HepG2 (cell line): Measurements from ENCODE around the gene ANP32A. TPM values are rescaled to one million over a fixed set of nuclear protein-coding genes. Genes with fewer than 3 reads are reported as not detected.

ENCODE experiments used
- ATAC-seq: fragments of 200-7000 bp; cut with Tn5 transposase; 3 replicates; pipeline ENCODE4 v1.9.1; 2020; ENCODE audit warnings: mild to moderate bottlenecking, moderate library complexity
- BruUV-seq: library from RNA; stranded (reverse); fragments of 400-500 nt; replicated peaks from 2 replicates; lab custom pipeline; 2021; lab: Mats Ljungman, UMichigan
- CTCF ChIA-PET: fragments of 300-600 bp; formaldehyde crosslinking; extraction: SDS; loops from one replicate; lab custom pipeline; 2021; ENCODE audit warnings: low total read pairs, inconsistent platforms, low intra/inter-chr PET ratio; lab: Yijun Ruan, JAX
- POLR2A ChIA-PET: fragments of 350-600 bp; sonication (Branson Sonifier 250); formaldehyde crosslinking; loops from one replicate; lab custom pipeline; 2020; ENCODE audit warnings: antibody characterized with exemption, inconsistent platforms; lab: Yijun Ruan, JAX
- DNase-seq: peaks from one replicate; pipeline ENCODE4 v3.0.0-alpha.2; 2015; ENCODE audit warnings: low spot score
- FAIRE-seq: peaks from 3 replicates; lab custom pipeline; 2011; peaks lifted over from hg19 to GRCh38; lab: Jason Lieb, UNC
- H2AFZ ChIP-seq: one replicate; pipeline ENCODE4 v1.6.1; 2011; ENCODE audit warnings: low read length, inconsistent platforms
- H3K27ac ChIP-seq: fragments of 300-600 bp; 3 replicates; pipeline ENCODE4 v1.8.0; 2011; ENCODE audit warnings: mixed run types, mild to moderate bottlenecking, mixed read lengths, low read length, inconsistent platforms; ENCODE audit not compliant: insufficient read depth; ENCODE audit errors: extremely low read length
- H3K27me3 ChIP-seq, 2 experiments: fragments of 200-600 bp in 1 of 2; 2 replicates in 1 of 2; 3 replicates in 1 of 2; pipeline versions ENCODE4 v1.6.0 to v1.8.0; 2011; ENCODE audit warnings: low read length in 2 of 2, mild to moderate bottlenecking in 2 of 2, moderate library complexity in 2 of 2, inconsistent platforms in 1 of 2; ENCODE audit not compliant: insufficient read depth in 2 of 2, control insufficient read depth in 1 of 2
- H3K36me3 ChIP-seq, 2 experiments: fragments of 200-600 bp in 1 of 2; replicated peaks in 1 of 2; 2 replicates in 1 of 2; 3 replicates in 1 of 2; pipeline versions ENCODE4 v1.5.1 to v1.8.0; 2011; ENCODE audit warnings: low read length in 2 of 2, inconsistent platforms in 1 of 2; ENCODE audit not compliant: insufficient read depth in 2 of 2, control insufficient read depth in 1 of 2
- H3K4me1 ChIP-seq: 2 replicates; pipeline ENCODE4 v1.5.1; 2012; ENCODE audit warnings: low read length, inconsistent platforms; ENCODE audit not compliant: insufficient read depth
- H3K4me2 ChIP-seq: 2 replicates; pipeline ENCODE4 v1.6.0; 2011; ENCODE audit warnings: low read depth, low read length, inconsistent platforms
- H3K4me3 ChIP-seq, 3 experiments: fragments of 200-600 bp in 1 of 3; sonication (generic), shearing (Covaris generic) in 1 of 3; replicated peaks in 1 of 3; 2 replicates each; pipeline ENCODE4 v1.5.1; 2011 to 2016; ENCODE audit warnings: low read length in 3 of 3, inconsistent platforms in 2 of 3, low read depth in 2 of 3, mild to moderate bottlenecking in 2 of 3, control low read depth in 1 of 3, mixed read lengths in 1 of 3; ENCODE audit not compliant: insufficient read depth in 1 of 3
- H3K79me2 ChIP-seq: one replicate; pipeline ENCODE4 v1.6.1; 2011; ENCODE audit warnings: low read length, inconsistent platforms; ENCODE audit not compliant: insufficient read depth
- H3K9ac ChIP-seq: 2 replicates; pipeline ENCODE4 v1.6.0; 2011; ENCODE audit warnings: mild to moderate bottlenecking, low read depth, low read length, inconsistent platforms; ENCODE audit not compliant: insufficient read depth
- H3K9me3 ChIP-seq: 2 replicates; pipeline ENCODE4 v1.5.1; 2012; ENCODE audit warnings: mild to moderate bottlenecking, low read length
- H4K20me1 ChIP-seq: 2 replicates; pipeline ENCODE4 v1.6.0; 2011; ENCODE audit warnings: inconsistent platforms, mild to moderate bottlenecking, low read length, moderate library complexity; ENCODE audit not compliant: insufficient read depth
- SP1 ChIP-seq, 2 experiments: fragments of 450-650 bp in 1 of 2; sonication (generic) in 1 of 2; formaldehyde crosslinking in 1 of 2; IDR thresholded peaks; 2 replicates each; pipeline versions ENCODE4 v1.4.0 to v1.6.1; 2016 to 2020; ENCODE audit warnings: missing genetic modification reagents in 1 of 2
- TP53 ChIP-seq: sonication (generic); formaldehyde crosslinking; conservative IDR thresholded peaks from 2 replicates; pipeline ENCODE4 v1.4.0; 2020; ENCODE audit warnings: missing genetic modification reagents
- ZNF552 ChIP-seq: sonication (generic); formaldehyde crosslinking; IDR thresholded peaks from 2 replicates; pipeline ENCODE4 v1.9.0; 2022; ENCODE audit warnings: missing genetic modification reagents, mild to moderate bottlenecking, borderline replicate concordance
- ZNF556 ChIP-seq: sonication (generic); formaldehyde crosslinking; IDR thresholded peaks from 2 replicates; pipeline ENCODE4 v1.4.0; 2020; ENCODE audit warnings: mild to moderate bottlenecking, missing genetic modification reagents, borderline replicate concordance
- ZNF703 ChIP-seq: sonication (generic); formaldehyde crosslinking; IDR thresholded peaks from 2 replicates; pipeline ENCODE4 v1.5.1; 2020; ENCODE audit warnings: missing genetic modification reagents, mild to moderate bottlenecking, moderate library complexity, borderline replicate concordance
- ZZZ3 ChIP-seq: sonication (generic); formaldehyde crosslinking; IDR thresholded peaks from 2 replicates; pipeline ENCODE4 v1.4.0; 2020; ENCODE audit warnings: missing genetic modification reagents, mild to moderate bottlenecking, borderline replicate concordance
- WGBS: methylation state at CpG from one replicate; pipeline ENCODE4 v1.1.6; 2017; ENCODE audit warnings: low lambda C conversion rate; 5-methylcytosine and 5-hydroxymethylcytosine counted together
- in situ Hi-C: cut with HindIII; loops from 2 replicates; pipeline ENCODE4 v1.10.0; 2017; ENCODE audit warnings: low pct_unique_long_range_greater_than_20kb; ENCODE audit not compliant: extremely low pct_ligation_motif_present
- intact Hi-C: fragments of 100-400 bp; cut with micrococcal nuclease; formaldehyde crosslinking; loops from one replicate; pipeline ENCODE4 v1.10.0; 2022; ENCODE audit not compliant: unreplicated experiment
- polyA plus RNA-seq, 8 experiments: library from polyadenylated mRNA; depleted of rRNA in 3 of 8; stranded (reverse) in 7 of 8; unstranded in 1 of 8; fragments of >200 nt; fragmentation: Illumina TruSeq in 4 of 8; extraction: Trizol in 4 of 8; gene quantifications; 2 replicates each; pipeline versions ENCODE4 v1.2.1 to v1.2.3, GENCODE V29; 2011 to 2016; ENCODE audit warnings: low read depth in 4 of 8, missing spikeins in 1 of 8, mixed read lengths in 1 of 8; ENCODE audit not compliant: insufficient read depth in 1 of 8
- total RNA-seq, 5 experiments: library from RNA; depleted of rRNA; stranded (reverse); fragments of >200 nt; fragmentation: Illumina TruSeq; extraction: Trizol; gene quantifications; 2 replicates each; pipeline ENCODE4 v1.2.3, GENCODE V29; 2016; ENCODE audit warnings: low read depth in 1 of 5
- TF ChIP-seq, protein P1 (sequence below): sonication (generic); formaldehyde crosslinking; IDR thresholded peaks from 2 replicates; pipeline ENCODE4 v1.4.0; 2020; ENCODE audit warnings: missing genetic modification reagents
- TF ChIP-seq, protein P2 (sequence below): sonication (generic); formaldehyde crosslinking; IDR thresholded peaks from 2 replicates; pipeline ENCODE4 v1.4.0; 2020; ENCODE audit warnings: missing genetic modification reagents
- TF ChIP-seq, protein P3 (sequence below): sonication (generic); formaldehyde crosslinking; IDR thresholded peaks from 2 replicates; pipeline ENCODE4 v1.8.0; 2023; ENCODE audit warnings: mild to moderate bottlenecking, missing genetic modification reagents

Gene ANP32A
- total and polyA plus RNA-seq, 2 of the 13 experiments (the other 11 are each of a cell fraction or from before 2014, with no cell fraction given), result 60.6 to 206 TPM

DNA sequence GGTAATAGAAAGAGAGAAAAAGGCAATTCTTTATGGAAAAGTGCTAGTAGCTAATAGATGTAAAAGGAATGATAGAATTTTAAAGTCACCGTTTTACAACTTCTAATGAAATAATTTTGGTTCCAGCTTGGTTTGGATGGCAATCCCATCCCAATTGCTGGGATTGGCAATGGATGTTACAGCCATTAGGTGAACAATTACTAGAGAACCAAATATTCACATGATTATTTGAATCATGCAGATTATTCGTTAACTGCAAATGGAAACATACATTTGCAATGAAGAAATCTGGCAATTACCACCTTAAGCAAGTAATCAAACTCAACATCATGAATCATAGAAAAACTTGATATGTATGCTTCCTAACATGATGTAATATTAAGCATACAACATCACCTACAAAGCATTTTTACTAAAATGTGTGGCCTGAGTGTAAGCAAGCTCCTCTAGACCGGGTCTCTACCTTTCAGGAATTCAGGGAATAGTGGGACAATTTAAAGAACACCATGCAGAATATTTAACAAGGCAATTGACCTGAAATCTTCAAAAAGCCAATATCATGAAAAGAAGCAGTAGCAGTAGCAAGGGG is 26.2 kb upstream of the ANP32A start (continued):
- TF ChIP-seq, protein P1, sequence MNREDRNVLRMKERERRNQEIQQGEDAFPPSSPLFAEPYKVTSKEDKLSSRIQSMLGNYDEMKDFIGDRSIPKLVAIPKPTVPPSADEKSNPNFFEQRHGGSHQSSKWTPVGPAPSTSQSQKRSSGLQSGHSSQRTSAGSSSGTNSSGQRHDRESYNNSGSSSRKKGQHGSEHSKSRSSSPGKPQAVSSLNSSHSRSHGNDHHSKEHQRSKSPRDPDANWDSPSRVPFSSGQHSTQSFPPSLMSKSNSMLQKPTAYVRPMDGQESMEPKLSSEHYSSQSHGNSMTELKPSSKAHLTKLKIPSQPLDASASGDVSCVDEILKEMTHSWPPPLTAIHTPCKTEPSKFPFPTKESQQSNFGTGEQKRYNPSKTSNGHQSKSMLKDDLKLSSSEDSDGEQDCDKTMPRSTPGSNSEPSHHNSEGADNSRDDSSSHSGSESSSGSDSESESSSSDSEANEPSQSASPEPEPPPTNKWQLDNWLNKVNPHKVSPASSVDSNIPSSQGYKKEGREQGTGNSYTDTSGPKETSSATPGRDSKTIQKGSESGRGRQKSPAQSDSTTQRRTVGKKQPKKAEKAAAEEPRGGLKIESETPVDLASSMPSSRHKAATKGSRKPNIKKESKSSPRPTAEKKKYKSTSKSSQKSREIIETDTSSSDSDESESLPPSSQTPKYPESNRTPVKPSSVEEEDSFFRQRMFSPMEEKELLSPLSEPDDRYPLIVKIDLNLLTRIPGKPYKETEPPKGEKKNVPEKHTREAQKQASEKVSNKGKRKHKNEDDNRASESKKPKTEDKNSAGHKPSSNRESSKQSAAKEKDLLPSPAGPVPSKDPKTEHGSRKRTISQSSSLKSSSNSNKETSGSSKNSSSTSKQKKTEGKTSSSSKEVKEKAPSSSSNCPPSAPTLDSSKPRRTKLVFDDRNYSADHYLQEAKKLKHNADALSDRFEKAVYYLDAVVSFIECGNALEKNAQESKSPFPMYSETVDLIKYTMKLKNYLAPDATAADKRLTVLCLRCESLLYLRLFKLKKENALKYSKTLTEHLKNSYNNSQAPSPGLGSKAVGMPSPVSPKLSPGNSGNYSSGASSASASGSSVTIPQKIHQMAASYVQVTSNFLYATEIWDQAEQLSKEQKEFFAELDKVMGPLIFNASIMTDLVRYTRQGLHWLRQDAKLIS, result no peak
- TF ChIP-seq, all 625 proteins: peak for 0

DNA sequence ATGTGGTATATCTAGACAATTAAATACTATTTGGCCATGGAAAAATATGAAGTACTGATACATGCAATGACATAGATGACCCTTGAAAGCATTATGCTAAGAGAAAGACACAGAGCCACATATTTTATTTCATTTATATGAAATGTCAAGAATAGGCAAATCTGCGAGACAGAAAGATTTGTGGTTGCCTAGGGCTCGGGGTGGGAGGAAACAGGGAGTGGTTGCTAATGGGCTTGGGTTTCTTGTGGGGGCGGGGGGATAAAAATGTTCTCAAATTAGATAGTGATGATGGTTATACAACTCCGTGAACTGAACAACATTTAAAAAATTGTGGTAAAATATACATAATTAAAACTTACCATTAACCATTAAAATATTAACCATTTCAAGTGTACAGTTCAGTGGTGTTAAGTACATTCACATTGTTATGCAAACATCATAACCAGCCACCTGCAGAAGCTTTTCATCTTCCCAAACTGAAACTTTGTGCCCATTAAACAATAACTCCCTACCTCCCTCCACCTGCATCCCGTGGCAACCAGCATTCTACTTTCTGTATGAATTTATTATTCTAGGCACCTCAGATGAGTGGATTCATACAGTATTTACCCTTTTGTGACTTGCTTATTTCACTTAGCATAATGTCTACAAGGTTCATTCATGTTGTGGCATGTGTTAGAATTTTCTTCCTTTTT is 24.3 kb upstream of the ANP32A start:
- Histone ChIP-seq H3K36me3 (no peaks in the 10 kb centered on the region), H4K20me1 (no peaks in the 10 kb centered on the region), H2AFZ (no peak overlapping the region), H3K27ac (no peak overlapping the region), H3K4me1 (no peaks in the 10 kb centered on the region), H3K9ac (no peak overlapping the region), H3K9me3 (no peaks in the 10 kb centered on the region), H3K4me3 (no peak overlapping the region), H3K79me2 (no peaks in the 10 kb centered on the region), H3K27me3 (peaks cover 4 to 30% of the 10 kb centered on the region in 2 experiments; a peak in 4 of 5 replicates), H3K4me2 (no peak overlapping the region)
- ATAC-seq (no peak), FAIRE-seq (no peak), DNase-seq (no peak)
- ChIA-PET CTCF (no interaction called here), POLR2A (no interaction called here)
- WGBS, result 15% methylated on average over 5 of the region's 5 CpGs
- intact Hi-C loops, result loop anchor here (1.0 kb wide), 1 partner anchor 27 kb away; no protein-coding TSS in a partner anchor
- TF ChIP-seq, protein P2, sequence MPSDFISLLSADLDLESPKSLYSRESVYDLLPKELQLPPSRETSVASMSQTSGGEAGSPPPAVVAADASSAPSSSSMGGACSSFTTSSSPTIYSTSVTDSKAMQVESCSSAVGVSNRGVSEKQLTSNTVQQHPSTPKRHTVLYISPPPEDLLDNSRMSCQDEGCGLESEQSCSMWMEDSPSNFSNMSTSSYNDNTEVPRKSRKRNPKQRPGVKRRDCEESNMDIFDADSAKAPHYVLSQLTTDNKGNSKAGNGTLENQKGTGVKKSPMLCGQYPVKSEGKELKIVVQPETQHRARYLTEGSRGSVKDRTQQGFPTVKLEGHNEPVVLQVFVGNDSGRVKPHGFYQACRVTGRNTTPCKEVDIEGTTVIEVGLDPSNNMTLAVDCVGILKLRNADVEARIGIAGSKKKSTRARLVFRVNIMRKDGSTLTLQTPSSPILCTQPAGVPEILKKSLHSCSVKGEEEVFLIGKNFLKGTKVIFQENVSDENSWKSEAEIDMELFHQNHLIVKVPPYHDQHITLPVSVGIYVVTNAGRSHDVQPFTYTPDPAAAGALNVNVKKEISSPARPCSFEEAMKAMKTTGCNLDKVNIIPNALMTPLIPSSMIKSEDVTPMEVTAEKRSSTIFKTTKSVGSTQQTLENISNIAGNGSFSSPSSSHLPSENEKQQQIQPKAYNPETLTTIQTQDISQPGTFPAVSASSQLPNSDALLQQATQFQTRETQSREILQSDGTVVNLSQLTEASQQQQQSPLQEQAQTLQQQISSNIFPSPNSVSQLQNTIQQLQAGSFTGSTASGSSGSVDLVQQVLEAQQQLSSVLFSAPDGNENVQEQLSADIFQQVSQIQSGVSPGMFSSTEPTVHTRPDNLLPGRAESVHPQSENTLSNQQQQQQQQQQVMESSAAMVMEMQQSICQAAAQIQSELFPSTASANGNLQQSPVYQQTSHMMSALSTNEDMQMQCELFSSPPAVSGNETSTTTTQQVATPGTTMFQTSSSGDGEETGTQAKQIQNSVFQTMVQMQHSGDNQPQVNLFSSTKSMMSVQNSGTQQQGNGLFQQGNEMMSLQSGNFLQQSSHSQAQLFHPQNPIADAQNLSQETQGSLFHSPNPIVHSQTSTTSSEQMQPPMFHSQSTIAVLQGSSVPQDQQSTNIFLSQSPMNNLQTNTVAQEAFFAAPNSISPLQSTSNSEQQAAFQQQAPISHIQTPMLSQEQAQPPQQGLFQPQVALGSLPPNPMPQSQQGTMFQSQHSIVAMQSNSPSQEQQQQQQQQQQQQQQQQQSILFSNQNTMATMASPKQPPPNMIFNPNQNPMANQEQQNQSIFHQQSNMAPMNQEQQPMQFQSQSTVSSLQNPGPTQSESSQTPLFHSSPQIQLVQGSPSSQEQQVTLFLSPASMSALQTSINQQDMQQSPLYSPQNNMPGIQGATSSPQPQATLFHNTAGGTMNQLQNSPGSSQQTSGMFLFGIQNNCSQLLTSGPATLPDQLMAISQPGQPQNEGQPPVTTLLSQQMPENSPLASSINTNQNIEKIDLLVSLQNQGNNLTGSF (CRISPR knock-in tag), result no peak
- TF ChIP-seq, protein P3, sequence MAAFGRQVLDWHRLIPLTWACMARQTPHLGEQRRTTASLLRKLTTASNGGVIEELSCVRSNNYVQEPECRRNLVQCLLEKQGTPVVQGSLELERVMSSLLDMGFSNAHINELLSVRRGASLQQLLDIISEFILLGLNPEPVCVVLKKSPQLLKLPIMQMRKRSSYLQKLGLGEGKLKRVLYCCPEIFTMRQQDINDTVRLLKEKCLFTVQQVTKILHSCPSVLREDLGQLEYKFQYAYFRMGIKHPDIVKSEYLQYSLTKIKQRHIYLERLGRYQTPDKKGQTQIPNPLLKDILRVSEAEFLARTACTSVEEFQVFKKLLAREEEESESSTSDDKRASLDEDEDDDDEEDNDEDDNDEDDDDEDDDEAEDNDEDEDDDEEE (CRISPR knock-in tag), result no peak
- TF ChIP-seq ZNF703 (CRISPR knock-in tag) (no peak), ZNF552 (CRISPR knock-in tag) (no peak), ZNF556 (CRISPR knock-in tag) (no peak), ZZZ3 (CRISPR knock-in tag) (no peak), SP1 (IDR thresholded peaks at IDR 0.05) (no peak), SP1 (CRISPR knock-in tag; IDR thresholded peaks at IDR 0.05) (no peak), TP53 (CRISPR knock-in tag) (no peak)
- no TSS peak for BruUV-seq
- in situ Hi-C loops, result no loop called here
